ENCODE data around the gene TRIP12.

DNA sequence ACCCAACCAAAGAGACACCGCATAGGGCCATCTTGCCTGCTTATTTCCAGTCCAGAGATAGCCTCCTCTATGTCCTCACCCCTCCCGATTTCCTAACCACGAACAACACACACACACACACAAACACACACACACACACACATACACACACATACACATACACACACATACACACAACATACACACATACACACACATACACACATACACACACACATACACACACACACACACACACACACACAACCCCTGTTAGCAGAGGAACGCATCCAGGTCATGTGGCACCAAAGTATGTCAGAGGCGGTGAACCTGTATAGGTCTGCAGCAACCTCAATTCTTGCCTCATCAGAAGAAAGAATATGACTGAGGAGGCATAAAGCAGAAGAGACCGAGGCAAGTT lies 188.9 kb downstream of the TRIP12 start:
- TF ChIP-seq, protein P1, sequence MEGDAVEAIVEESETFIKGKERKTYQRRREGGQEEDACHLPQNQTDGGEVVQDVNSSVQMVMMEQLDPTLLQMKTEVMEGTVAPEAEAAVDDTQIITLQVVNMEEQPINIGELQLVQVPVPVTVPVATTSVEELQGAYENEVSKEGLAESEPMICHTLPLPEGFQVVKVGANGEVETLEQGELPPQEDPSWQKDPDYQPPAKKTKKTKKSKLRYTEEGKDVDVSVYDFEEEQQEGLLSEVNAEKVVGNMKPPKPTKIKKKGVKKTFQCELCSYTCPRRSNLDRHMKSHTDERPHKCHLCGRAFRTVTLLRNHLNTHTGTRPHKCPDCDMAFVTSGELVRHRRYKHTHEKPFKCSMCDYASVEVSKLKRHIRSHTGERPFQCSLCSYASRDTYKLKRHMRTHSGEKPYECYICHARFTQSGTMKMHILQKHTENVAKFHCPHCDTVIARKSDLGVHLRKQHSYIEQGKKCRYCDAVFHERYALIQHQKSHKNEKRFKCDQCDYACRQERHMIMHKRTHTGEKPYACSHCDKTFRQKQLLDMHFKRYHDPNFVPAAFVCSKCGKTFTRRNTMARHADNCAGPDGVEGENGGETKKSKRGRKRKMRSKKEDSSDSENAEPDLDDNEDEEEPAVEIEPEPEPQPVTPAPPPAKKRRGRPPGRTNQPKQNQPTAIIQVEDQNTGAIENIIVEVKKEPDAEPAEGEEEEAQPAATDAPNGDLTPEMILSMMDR (IDR thresholded peaks at IDR 0.05; ENCODE audit: insufficient read depth, low read length) = no peak
- TF ChIP-seq, protein P2, sequence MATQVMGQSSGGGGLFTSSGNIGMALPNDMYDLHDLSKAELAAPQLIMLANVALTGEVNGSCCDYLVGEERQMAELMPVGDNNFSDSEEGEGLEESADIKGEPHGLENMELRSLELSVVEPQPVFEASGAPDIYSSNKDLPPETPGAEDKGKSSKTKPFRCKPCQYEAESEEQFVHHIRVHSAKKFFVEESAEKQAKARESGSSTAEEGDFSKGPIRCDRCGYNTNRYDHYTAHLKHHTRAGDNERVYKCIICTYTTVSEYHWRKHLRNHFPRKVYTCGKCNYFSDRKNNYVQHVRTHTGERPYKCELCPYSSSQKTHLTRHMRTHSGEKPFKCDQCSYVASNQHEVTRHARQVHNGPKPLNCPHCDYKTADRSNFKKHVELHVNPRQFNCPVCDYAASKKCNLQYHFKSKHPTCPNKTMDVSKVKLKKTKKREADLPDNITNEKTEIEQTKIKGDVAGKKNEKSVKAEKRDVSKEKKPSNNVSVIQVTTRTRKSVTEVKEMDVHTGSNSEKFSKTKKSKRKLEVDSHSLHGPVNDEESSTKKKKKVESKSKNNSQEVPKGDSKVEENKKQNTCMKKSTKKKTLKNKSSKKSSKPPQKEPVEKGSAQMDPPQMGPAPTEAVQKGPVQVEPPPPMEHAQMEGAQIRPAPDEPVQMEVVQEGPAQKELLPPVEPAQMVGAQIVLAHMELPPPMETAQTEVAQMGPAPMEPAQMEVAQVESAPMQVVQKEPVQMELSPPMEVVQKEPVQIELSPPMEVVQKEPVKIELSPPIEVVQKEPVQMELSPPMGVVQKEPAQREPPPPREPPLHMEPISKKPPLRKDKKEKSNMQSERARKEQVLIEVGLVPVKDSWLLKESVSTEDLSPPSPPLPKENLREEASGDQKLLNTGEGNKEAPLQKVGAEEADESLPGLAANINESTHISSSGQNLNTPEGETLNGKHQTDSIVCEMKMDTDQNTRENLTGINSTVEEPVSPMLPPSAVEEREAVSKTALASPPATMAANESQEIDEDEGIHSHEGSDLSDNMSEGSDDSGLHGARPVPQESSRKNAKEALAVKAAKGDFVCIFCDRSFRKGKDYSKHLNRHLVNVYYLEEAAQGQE (IDR thresholded peaks at IDR 0.05; ENCODE audit: insufficient replicate concordance, low read depth) = no peak
- no peak for TF ChIP-seq SPI1 (IDR thresholded peaks at IDR 0.05; ENCODE audit: borderline replicate concordance, low read depth)
